ENCODE data around the gene KCNE1. TPM values are rescaled to one million over a fixed set of nuclear protein-coding genes. Genes with fewer than 3 reads are reported as not detected.
A peak's percentile ranks its signal among the peaks of the same experiment; 100 is the strongest.

The KCNE1 gene
- total and polyA plus RNA-seq, 9 donors, result 0.21 to 4.7 (median 0.88) TPM; not detected in 2

DNA sequence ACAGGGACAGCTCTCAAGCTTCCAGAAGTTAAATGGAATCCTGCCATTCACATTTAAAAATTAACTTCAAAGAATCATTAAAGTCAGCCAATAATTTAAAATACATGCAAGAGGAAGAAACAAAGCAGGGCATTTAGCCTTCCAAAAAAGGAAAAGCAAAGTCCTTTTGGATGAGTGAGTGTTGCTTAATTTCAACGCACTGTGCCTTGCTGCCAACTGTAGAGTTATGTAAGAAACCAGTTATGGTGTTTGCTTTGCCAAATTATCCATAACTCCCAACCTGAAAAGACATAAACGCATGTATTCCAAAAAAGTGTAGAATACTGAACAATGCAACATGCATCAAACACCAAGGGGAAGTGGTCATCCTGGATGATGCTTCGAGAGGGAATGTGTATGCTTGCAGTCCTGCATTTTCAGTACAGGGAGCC is 16.1 kb upstream of the KCNE1 start:
- H3K4me1 ChIP-seq (ENCODE audit: insufficient read depth), result peaks cover 3% of the 10 kb centered on the region
- no peaks in the 10 kb centered on the region for H3K36me3 ChIP-seq
- H3K4me3 ChIP-seq, result no peak overlapping the region
- WGBS, 3 donors, result 80 to 89% (median 85%) methylated on average over 3 of the region's 3 CpGs
- TF ChIP-seq POLR2A (IDR thresholded peaks at IDR 0.05) (no peak), CTCF (IDR thresholded peaks at IDR 0.05) (no peak), EP300 (IDR thresholded peaks at IDR 0.05) (no peak)
- H3K27me3 ChIP-seq, result no peaks in the 10 kb centered on the region
- no peak overlapping the region for H3K27ac ChIP-seq
- intact Hi-C loops (cut with DNase I), result no loop called here
- no peak for DNase-seq
- H3K9me3 ChIP-seq, result no peaks in the 10 kb centered on the region

DNA sequence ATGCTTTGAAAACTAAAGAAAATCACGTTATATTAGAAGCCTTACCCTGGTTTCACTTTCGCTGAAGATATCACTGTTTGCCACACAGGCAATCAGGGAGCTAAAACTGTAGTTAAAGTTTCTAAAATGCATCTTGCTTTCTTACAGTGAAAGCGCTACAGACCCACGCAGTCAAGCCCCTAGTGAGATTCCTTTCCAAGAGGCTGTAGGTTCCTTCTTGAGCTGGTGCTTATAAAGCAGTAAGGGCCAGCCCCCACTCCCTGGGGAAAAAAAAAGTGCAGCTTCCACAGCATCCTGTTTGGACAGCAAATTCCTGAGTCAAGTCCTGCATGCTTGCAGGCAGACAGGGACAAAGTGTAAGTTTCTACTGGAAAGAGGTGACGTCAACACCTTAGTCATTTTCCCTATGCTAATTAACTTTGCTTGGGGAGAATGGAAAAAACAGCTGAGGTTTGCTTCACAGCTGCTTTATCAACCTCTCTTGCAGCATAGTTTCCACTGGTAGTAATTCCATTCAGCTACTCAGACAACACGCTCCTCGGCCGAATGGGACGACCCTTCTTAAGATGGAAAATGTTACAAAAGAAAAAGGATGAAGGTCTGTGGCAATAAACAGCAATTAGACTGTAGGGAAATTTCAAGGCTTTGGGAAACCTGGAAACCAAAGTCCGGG is 14.7 kb upstream of the KCNE1 start:
- 2 to 5% (median 3%) methylated on average over 10 of the region's 10 CpGs for WGBS, 3 donors
- Histone ChIP-seq H3K27me3 (no peaks in the 10 kb centered on the region), H3K4me1 (ENCODE audit: insufficient read depth) (peaks cover 3% of the 10 kb centered on the region), H3K36me3 (no peaks in the 10 kb centered on the region), H3K9me3 (no peaks in the 10 kb centered on the region), H3K4me3 (peak overlapping the region; percentile 43), H3K27ac (peak overlapping the region; percentile 31 to 83)
- intact Hi-C loops (cut with DNase I), result no loop called here
- peak; percentile 45 to 78 (median 62) for DNase-seq
- TF ChIP-seq EP300 (IDR thresholded peaks at IDR 0.05) (peak; percentile 88), CTCF (IDR thresholded peaks at IDR 0.05) (no peak)

DNA sequence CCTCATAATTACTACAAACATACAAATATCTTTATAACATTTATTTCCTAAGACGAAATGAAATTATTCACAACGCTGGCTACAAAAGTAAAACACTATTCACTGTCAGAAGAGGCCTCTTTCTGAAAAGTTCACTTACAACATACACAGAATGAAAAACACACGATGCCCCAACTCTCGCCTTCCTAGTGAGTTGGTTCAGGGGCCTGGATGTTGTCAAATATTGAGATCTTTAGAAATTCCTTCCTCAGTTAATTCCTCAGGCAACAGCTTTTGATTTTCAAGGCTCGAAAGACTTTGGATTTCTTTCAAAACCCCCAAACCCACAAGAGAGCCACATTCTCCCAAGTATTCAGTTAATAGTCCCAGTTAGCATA is 14.2 kb upstream of the KCNE1 start:
- no peaks in the 10 kb centered on the region for H3K36me3 ChIP-seq
- 4 to 8% (median 6%) methylated on average over 5 of the region's 5 CpGs for WGBS, 3 donors
- peak overlapping the region; percentile 31 to 83 for H3K27ac ChIP-seq
- H3K27me3 ChIP-seq, result no peaks in the 10 kb centered on the region
- intact Hi-C loops (cut with DNase I), result no loop called here
- H3K4me1 ChIP-seq (ENCODE audit: insufficient read depth), result peaks cover 3% of the 10 kb centered on the region
- DNase-seq, result no peak
- peak overlapping the region; percentile 43 for H3K4me3 ChIP-seq
- no peaks in the 10 kb centered on the region for H3K9me3 ChIP-seq
- TF ChIP-seq POLR2A (IDR thresholded peaks at IDR 0.05) (no peak), CTCF (IDR thresholded peaks at IDR 0.05) (no peak), EP300 (IDR thresholded peaks at IDR 0.05) (no peak)

- H3K27me3 ChIP-seq, result no peaks in the 10 kb centered on the region
- H3K27ac ChIP-seq, result peak overlapping the region in 1 of 2 donors; percentile 83
- peaks cover 3% of the 10 kb centered on the region for H3K4me1 ChIP-seq (ENCODE audit: insufficient read depth)
- no peaks in the 10 kb centered on the region for H3K9me3 ChIP-seq
- TF ChIP-seq EP300 (IDR thresholded peaks at IDR 0.05) (no peak), POLR2A (IDR thresholded peaks at IDR 0.05) (no peak), CTCF (IDR thresholded peaks at IDR 0.05) (no peak)
- intact Hi-C loops (cut with DNase I), result no loop called here
- H3K4me3 ChIP-seq, result peak overlapping the region; percentile 10
- no peaks in the 10 kb centered on the region for H3K36me3 ChIP-seq
- WGBS, 3 donors, result 55 to 61% (median 60%) methylated on average over 31 of the region's 31 CpGs
- DNase-seq, result no peak
These were observed 12.9 kb upstream of the KCNE1 start for GRCh38 chr21:34524646-34525601.

Measured in ovary (tissue), 9 donors.